ENCODE measurements around the gene PLXNA4.

DNA sequence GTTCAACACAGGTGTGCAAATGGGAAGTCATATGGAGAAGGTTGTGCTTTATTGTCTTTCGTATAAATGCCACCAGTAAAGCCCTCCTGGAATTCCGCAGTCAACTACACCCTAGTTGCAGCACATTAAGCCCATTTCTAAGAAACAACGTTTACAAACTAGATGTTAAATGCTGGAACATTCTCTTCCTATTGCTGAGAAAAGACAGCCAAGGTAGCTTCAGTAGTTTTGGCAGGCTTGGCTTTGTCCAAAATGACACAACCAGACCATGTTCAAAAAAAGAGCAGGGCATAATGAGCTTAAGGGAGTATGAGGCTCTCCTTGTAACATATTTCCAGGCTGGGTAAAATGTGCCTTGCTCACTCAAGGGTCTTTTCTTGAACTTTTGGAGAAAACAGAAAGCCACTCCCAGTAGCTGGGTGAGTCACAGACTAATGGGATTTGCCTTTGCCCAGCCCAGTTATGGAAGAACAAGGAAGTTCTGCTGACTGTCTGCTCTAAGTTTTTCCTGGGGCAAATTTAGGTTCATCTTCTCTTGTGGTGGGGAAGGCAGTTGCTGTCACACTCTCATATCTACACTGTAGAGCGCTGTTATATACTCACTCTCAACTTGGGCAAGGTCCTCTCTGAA, 238.7 kb downstream of the PLXNA4 start:
- TF ChIP-seq, protein P1, sequence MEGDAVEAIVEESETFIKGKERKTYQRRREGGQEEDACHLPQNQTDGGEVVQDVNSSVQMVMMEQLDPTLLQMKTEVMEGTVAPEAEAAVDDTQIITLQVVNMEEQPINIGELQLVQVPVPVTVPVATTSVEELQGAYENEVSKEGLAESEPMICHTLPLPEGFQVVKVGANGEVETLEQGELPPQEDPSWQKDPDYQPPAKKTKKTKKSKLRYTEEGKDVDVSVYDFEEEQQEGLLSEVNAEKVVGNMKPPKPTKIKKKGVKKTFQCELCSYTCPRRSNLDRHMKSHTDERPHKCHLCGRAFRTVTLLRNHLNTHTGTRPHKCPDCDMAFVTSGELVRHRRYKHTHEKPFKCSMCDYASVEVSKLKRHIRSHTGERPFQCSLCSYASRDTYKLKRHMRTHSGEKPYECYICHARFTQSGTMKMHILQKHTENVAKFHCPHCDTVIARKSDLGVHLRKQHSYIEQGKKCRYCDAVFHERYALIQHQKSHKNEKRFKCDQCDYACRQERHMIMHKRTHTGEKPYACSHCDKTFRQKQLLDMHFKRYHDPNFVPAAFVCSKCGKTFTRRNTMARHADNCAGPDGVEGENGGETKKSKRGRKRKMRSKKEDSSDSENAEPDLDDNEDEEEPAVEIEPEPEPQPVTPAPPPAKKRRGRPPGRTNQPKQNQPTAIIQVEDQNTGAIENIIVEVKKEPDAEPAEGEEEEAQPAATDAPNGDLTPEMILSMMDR (IDR thresholded peaks at IDR 0.05; ENCODE audit: insufficient read depth, low read length, poor library complexity, severe bottlenecking) = no peak
- TF ChIP-seq EZH2phosphoT487 (conservative IDR thresholded peaks at IDR 0.05; ENCODE audit: low read length) = no peak
